Heart left ventricle (tissue), 16 donors: ENCODE data around the gene RTP3. TPM values are rescaled to one million over a fixed set of nuclear protein-coding genes. Genes with fewer than 3 reads are reported as not detected.

ENCODE experiments used
- ATAC-seq, 4 donors: fragments of 200-7000 bp; cut with Tn5 transposase; one replicate each; pipeline ENCODE4 v1.9.1; 2020 to 2022; ENCODE audit warnings: moderate library complexity in 4 of 4, mild to moderate bottlenecking in 3 of 4, moderate number of reproducible peaks in 1 of 4
- DNase-seq, 5 donors: peaks; one replicate each; pipeline ENCODE4 v3.0.0-alpha.2; 2020
- H3K27ac ChIP-seq, 12 donors: fragments of 200-600 bp; sonication (generic) in 4 of 12; one replicate each; pipeline versions ENCODE4 v1.5.0 to v1.8.0; 2016 to 2022; ENCODE audit warnings: mild to moderate bottlenecking in 2 of 12
- H3K27me3 ChIP-seq, 9 donors: fragments of 200-600 bp; sonication (generic) in 2 of 9; one replicate each; pipeline versions ENCODE4 v1.5.1 to v1.8.0; 2016 to 2022; ENCODE audit warnings: mild to moderate bottlenecking in 3 of 9
- H3K36me3 ChIP-seq, 9 donors: fragments of 200-600 bp; sonication (generic) in 2 of 9; one replicate each; pipeline versions ENCODE4 v1.5.0 to v1.8.0; 2018 to 2022; ENCODE audit warnings: mild to moderate bottlenecking in 2 of 9
- H3K4me1 ChIP-seq, 12 donors: fragments of 200-600 bp; sonication (generic) in 4 of 12; one replicate each; pipeline versions ENCODE4 v1.5.0 to v1.8.0; 2016 to 2022; ENCODE audit warnings: mild to moderate bottlenecking in 3 of 12
- H3K4me3 ChIP-seq, 12 donors: fragments of 200-600 bp; sonication (generic) in 4 of 12; one replicate each; pipeline versions ENCODE4 v1.5.0 to v1.8.0; 2017 to 2022; ENCODE audit warnings: mild to moderate bottlenecking in 9 of 12, moderate library complexity in 4 of 12
- H3K9me3 ChIP-seq, 12 donors: fragments of 200-600 bp; sonication (generic) in 4 of 12; one replicate each; pipeline versions ENCODE4 v1.5.0 to v1.8.0; 2016 to 2022; ENCODE audit warnings: mild to moderate bottlenecking in 1 of 12
- CTCF ChIP-seq, 12 donors: fragments of 200-600 bp; sonication (generic) in 4 of 12; IDR thresholded peaks; one replicate each; pipeline versions ENCODE4 v1.5.0 to v1.8.0; 2018 to 2022; ENCODE audit warnings: antibody characterized with exemption in 12 of 12, mild to moderate bottlenecking in 5 of 12
- POLR2A ChIP-seq, 2 donors: fragments of 450-650 bp; IDR thresholded peaks; one replicate each; pipeline ENCODE4 v1.6.1; 2017; ENCODE audit warnings: antibody characterized with exemption in 2 of 2, mild to moderate bottlenecking in 2 of 2, moderate library complexity in 2 of 2
- WGBS, 4 donors: extraction: QIAGEN DNeasy Blood & Tissue Kit in 2 of 4; methylation state at CpG; one replicate each; pipeline versions ENCODE4 v1.1.5 to v1.1.7; 2013 to 2018; 5-methylcytosine and 5-hydroxymethylcytosine counted together
- intact Hi-C, 10 donors: fragments of 100-400 bp; cut with DNase I; formaldehyde crosslinking; loops; one replicate each; pipeline versions ENCODE4 v1.11.1 to v1.14.2; 2022
- polyA plus RNA-seq, 2 donors: library from polyadenylated mRNA; stranded (reverse); fragments of 200-250 nt; gene quantifications; one replicate each; pipeline ENCODE4 v1.2.3, GENCODE V29; 2013
- total RNA-seq, 9 donors: library from RNA; depleted of rRNA in 2 of 9; stranded (reverse); fragments of >200 nt in 2 of 9; fragmentation: NEBNext Ultra II Directional in 3 of 9; extraction: Animal tissue kit (Norgen Biotek cat#: 25700) in 3 of 9; gene quantifications; one replicate each; pipeline versions ENCODE4 v1.1.0 to v1.2.4, GENCODE V29; 2016 to 2023
- donor health status: ischemic (EF 13 %, LVEDD 7.1; RV severe dilation, severe dysfunction).
- donor health status: healthy with polysubstance abuse.
- donor health status: DM: no; HTN: yes; CAD: no.
- donor health status: DM: no; HTN: no; CAD: no.
- donor health status: ischemic (EF 25% LVEDD 6.9; RV normal size, moderate dysfunction).
- donor health status: ischemic (EF 25% LVEDD 5.7; RV mildly dilated, moderate dysfunction).
- donor health status: healthy.
- donor health status: DM: yes; HTN: yes; CAD: no.
- donor health status: ischemic (EF 35%, LVEDD 5.7; RV mildly dilated, moderate dysfunction).
- donor health status: nonischemic (EF 11% LVEDD 7.7; RV severe dilation, severe dysfunction).
- donor health status: DM: yes; HTN: yes; CAD: no.
- donor health status: PGD.
- donor health status: ischemic (EF 29% LVEDD 5.4; RV normal size, mild dysfunction).
- donor health status: nonischemic (EF 23%, LVEDD 6.1; RV moderate dilation, normal function).

The RTP3 gene
- total and polyA plus RNA-seq, 11 donors, result not detected

- intact Hi-C loops, result no loop called here
- 87 to 92% (median 90%) methylated on average over 7 of the region's 7 CpGs for WGBS, 4 donors
- Histone ChIP-seq H3K27ac (no peak overlapping the region), H3K36me3 (peaks cover 0 to 67% (median 11%) of the 10 kb centered on the region in 9 donors), H3K9me3 (no peaks in the 10 kb centered on the region), H3K4me3 (no peak overlapping the region), H3K27me3 (no peaks in the 10 kb centered on the region), H3K4me1 (no peaks in the 10 kb centered on the region)
- no peak for ATAC-seq
- no peak for DNase-seq
- no peak for TF ChIP-seq POLR2A (IDR thresholded peaks at IDR 0.05)
- no peak for TF ChIP-seq CTCF (IDR thresholded peaks at IDR 0.05)
These were observed 19.4 kb downstream of the RTP3 start for GRCh38 chr3:46517016-46517783.

- no peak overlapping the region for H3K27ac ChIP-seq
- no peak overlapping the region for H3K4me3 ChIP-seq
- no peak for DNase-seq
- TF ChIP-seq POLR2A (IDR thresholded peaks at IDR 0.05), result no peak
- no peak for TF ChIP-seq CTCF (IDR thresholded peaks at IDR 0.05)
- ATAC-seq, result peak in 3 of 4 donors; percentile 18 to 29 (median 26)
- no peaks in the 10 kb centered on the region for H3K27me3 ChIP-seq
- WGBS, 4 donors, result 89 to 97% (median 93%) methylated on average over 2 of the region's 2 CpGs
- no peaks in the 10 kb centered on the region for H3K9me3 ChIP-seq
- intact Hi-C loops, result no loop called here
- no peaks in the 10 kb centered on the region for H3K4me1 ChIP-seq
- peaks cover 0 to 69% (median 11%) of the 10 kb centered on the region in 9 donors for H3K36me3 ChIP-seq
These were observed 20.0 kb downstream of the RTP3 start for GRCh38 chr3:46517784-46518181.

- 63 to 97% (median 93%) methylated on average over 2 of the region's 2 CpGs for WGBS, 4 donors
These were observed 22.2 kb downstream of the RTP3 start for GRCh38 chr3:46519952-46520351.

More at GRCh38 chr3:46519952-46520351, 22.2 kb downstream of the RTP3 start:
- H3K27me3 ChIP-seq, result no peaks in the 10 kb centered on the region
- no peak overlapping the region for H3K27ac ChIP-seq
- ATAC-seq, result no peak
- H3K9me3 ChIP-seq, result no peaks in the 10 kb centered on the region
- no peaks in the 10 kb centered on the region for H3K4me1 ChIP-seq
- peaks cover 0 to 74% (median 11%) of the 10 kb centered on the region in 9 donors for H3K36me3 ChIP-seq
- DNase-seq, result no peak
- TF ChIP-seq CTCF (IDR thresholded peaks at IDR 0.05) (no peak), POLR2A (IDR thresholded peaks at IDR 0.05) (no peak)
- H3K4me3 ChIP-seq, result no peak overlapping the region
- intact Hi-C loops, result no loop called here
